Ovary (tissue), 9 donors: ENCODE results near the gene AMOT. TPM values are rescaled to one million over a fixed set of nuclear protein-coding genes. Genes with fewer than 3 reads are reported as not detected.

Source experiments
- DNase-seq, 5 donors: peaks; one replicate each; pipeline ENCODE4 v3.0.0-alpha.2; 2019 to 2020
- H3K27ac ChIP-seq, 2 donors: fragments of 200-600 bp; one replicate each; pipeline versions ENCODE4 v1.5.1 to v1.8.0; 2019 to 2022
- H3K27me3 ChIP-seq: fragments of 200-600 bp; one replicate; pipeline ENCODE4 v1.8.0; 2022
- H3K36me3 ChIP-seq: fragments of 200-600 bp; sonication (generic); one replicate; pipeline ENCODE4 v1.5.1; 2019
- H3K4me1 ChIP-seq: one replicate; pipeline ENCODE4 v1.8.1; 2013; ENCODE audit warnings: mild to moderate bottlenecking, moderate library complexity; ENCODE audit not compliant: insufficient read depth
- H3K4me3 ChIP-seq: fragments of 200-600 bp; sonication (generic); one replicate; pipeline ENCODE4 v1.5.1; 2017
- H3K9me3 ChIP-seq, 2 donors: fragments of 200-600 bp in 1 of 2; sonication (generic) in 1 of 2; one replicate each; pipeline versions ENCODE4 v1.5.1 to v1.8.1; 2013 to 2019; ENCODE audit warnings: mild to moderate bottlenecking in 1 of 2, moderate library complexity in 1 of 2
- EP300 ChIP-seq: sonication (generic); formaldehyde crosslinking; IDR thresholded peaks from one replicate; pipeline ENCODE4 v1.6.1; 2017; ENCODE audit warnings: antibody characterized with exemption
- POLR2A ChIP-seq: fragments of 450-650 bp; IDR thresholded peaks from one replicate; pipeline ENCODE4 v1.6.1; 2017; ENCODE audit warnings: antibody characterized with exemption, mild to moderate bottlenecking, moderate library complexity
- WGBS, 3 donors: extraction: QIAGEN DNeasy Blood & Tissue Kit in 1 of 3; methylation state at CpG; one replicate each; pipeline versions ENCODE4 v1.1.5 to v1.1.7; 2013 to 2017; 5-methylcytosine and 5-hydroxymethylcytosine counted together
- intact Hi-C, 4 donors: fragments of 100-400 bp; cut with DNase I; formaldehyde crosslinking; loops; one replicate each; pipeline versions ENCODE4 v1.11.0 to v1.15.1; 2022 to 2023
- polyA plus RNA-seq, 2 donors: library from polyadenylated mRNA; stranded (reverse); fragments of 200-250 nt in 1 of 2; fragments of 350-450 nt in 1 of 2; fragmentation: Illumina TruSeq in 1 of 2; extraction: RNeasy Lipid Tissue Mini Kit (QIAGEN cat#74804) in 1 of 2; gene quantifications; one replicate each; pipeline ENCODE4 v1.2.3, GENCODE V29; 2013 to 2014
- total RNA-seq, 7 donors: library from RNA; depleted of rRNA in 2 of 7; stranded (reverse); fragments of >200 nt in 2 of 7; fragmentation: NEBNext Ultra II Directional in 3 of 7; extraction: Animal tissue kit (Norgen Biotek cat#: 25700) in 3 of 7; gene quantifications; one replicate each; pipeline versions ENCODE4 v1.1.0 to v1.2.4, GENCODE V29; 2016 to 2023
- TF ChIP-seq, protein P1 (sequence below), 3 donors: fragments of 450-650 bp in 2 of 3; fragments of 200-600 bp in 1 of 3; IDR thresholded peaks; one replicate each; pipeline versions ENCODE4 v1.5.1 to v1.8.0; 2016 to 2022; ENCODE audit warnings: antibody characterized with exemption in 3 of 3, mild to moderate bottlenecking in 1 of 3
- donor health status: DM: no; HTN: no; CAD: no; lungs with moderate emphysema.
- donor health status: DM: no; HTN: no; CAD: no.
- donor health status: Bipolar disorder and iron deficiency.
- donor health status: DM: yes; HTN: yes; CAD: no.
- donor health status: DM: no; HTN: no; CAD: no.
- donor health status: DM: yes; HTN: yes; CAD: no.

The AMOT gene
- total and polyA plus RNA-seq, 9 donors, result 3.2 to 38.5 (median 16.7) TPM

DNA sequence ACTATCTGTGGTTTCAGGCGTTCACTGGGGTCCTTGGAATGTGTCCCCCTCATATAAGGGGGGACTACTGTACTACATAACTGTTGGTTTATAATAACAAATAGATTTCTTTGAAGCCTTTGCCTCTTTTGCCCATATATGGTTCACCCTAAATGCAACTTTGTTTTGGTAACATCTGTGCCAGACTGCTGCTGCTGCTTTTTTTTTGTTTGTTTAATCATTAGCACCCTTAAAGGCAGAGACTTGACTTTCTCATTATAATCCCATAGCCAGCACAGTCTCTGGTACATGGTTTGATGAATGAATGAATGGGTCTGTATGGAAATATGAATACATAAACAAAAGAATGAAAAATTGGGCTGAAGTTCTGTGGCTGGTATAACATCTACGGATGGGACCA lies 80.7 kb downstream of the AMOT start:
- intact Hi-C loops, result no loop called here
- Histone ChIP-seq H3K4me3 (no peak overlapping the region), H3K4me1 (peaks cover 1% of the 10 kb centered on the region), H3K27ac (no peak overlapping the region), H3K36me3 (no peaks in the 10 kb centered on the region), H3K27me3 (no peaks in the 10 kb centered on the region), H3K9me3 (no peaks in the 10 kb centered on the region)
- DNase-seq, result no peak
- TF ChIP-seq, protein P1, sequence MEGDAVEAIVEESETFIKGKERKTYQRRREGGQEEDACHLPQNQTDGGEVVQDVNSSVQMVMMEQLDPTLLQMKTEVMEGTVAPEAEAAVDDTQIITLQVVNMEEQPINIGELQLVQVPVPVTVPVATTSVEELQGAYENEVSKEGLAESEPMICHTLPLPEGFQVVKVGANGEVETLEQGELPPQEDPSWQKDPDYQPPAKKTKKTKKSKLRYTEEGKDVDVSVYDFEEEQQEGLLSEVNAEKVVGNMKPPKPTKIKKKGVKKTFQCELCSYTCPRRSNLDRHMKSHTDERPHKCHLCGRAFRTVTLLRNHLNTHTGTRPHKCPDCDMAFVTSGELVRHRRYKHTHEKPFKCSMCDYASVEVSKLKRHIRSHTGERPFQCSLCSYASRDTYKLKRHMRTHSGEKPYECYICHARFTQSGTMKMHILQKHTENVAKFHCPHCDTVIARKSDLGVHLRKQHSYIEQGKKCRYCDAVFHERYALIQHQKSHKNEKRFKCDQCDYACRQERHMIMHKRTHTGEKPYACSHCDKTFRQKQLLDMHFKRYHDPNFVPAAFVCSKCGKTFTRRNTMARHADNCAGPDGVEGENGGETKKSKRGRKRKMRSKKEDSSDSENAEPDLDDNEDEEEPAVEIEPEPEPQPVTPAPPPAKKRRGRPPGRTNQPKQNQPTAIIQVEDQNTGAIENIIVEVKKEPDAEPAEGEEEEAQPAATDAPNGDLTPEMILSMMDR (IDR thresholded peaks at IDR 0.05), result no peak
- TF ChIP-seq EP300 (no peak), POLR2A (no peak)
- WGBS, 3 donors, result 47 to 63% (median 47%) methylated on average over 2 of the region's 2 CpGs

DNA sequence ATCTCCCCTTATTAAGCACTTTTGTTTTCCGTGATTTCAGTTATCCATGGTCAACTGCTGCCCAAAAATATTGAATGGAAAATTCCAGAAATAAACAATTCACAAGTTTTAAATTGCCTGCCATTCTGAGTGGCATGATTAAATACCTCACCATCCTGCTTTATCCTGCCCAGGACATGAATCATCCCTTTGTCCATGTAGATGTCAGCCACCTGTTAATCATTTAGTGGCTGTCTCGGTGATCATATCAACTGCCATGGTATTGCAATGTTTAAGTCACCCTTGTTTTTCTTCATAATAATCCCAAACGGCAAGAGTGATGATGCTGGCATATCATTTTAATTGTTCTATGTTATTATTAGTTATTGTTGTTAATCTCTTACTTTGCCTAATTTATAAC lies 81.1 kb downstream of the AMOT start:
- TF ChIP-seq POLR2A (no peak), EP300 (no peak)
- TF ChIP-seq, protein P1 (IDR thresholded peaks at IDR 0.05), result no peak
- no peak for DNase-seq
- no peak overlapping the region for H3K27ac ChIP-seq
- no peaks in the 10 kb centered on the region for H3K27me3 ChIP-seq
- 44 to 58% (median 53%) methylated on average over 3 of the region's 3 CpGs for WGBS, 3 donors
- H3K9me3 ChIP-seq, result no peaks in the 10 kb centered on the region
- peaks cover 1% of the 10 kb centered on the region for H3K4me1 ChIP-seq
- intact Hi-C loops, result no loop called here
- H3K4me3 ChIP-seq, result no peak overlapping the region
- H3K36me3 ChIP-seq, result no peaks in the 10 kb centered on the region

DNA sequence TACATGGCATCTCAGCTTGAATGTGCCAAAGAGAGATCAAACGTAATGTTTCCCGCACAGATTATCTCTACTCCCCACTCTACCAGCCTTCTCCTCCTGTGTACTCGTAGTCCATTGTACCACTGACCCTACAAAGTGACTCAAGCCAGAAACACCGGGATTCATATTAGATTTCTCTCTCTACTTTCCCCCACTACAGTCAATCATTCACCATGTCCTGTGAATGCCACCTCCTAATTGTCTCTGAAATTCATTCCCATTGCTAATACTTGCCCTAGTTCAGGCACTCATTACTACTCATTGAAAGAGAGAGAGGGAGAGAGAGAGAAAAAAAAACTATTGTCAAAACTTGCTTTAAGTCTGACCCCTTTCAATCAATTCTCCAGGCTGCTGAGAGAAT lies 82.7 kb downstream of the AMOT start:
- TF ChIP-seq EP300 (no peak), POLR2A (no peak)
- TF ChIP-seq, protein P1 (IDR thresholded peaks at IDR 0.05), result no peak
- peaks cover 1% of the 10 kb centered on the region for H3K4me1 ChIP-seq
- H3K27ac ChIP-seq, result no peak overlapping the region
- no peak for DNase-seq
- H3K9me3 ChIP-seq, result no peaks in the 10 kb centered on the region
- no peaks in the 10 kb centered on the region for H3K36me3 ChIP-seq
- 69 to 85% (median 79%) methylated on average over 4 of the region's 4 CpGs for WGBS, 3 donors
- no peak overlapping the region for H3K4me3 ChIP-seq
- intact Hi-C loops, result no loop called here
- H3K27me3 ChIP-seq, result no peaks in the 10 kb centered on the region

DNA sequence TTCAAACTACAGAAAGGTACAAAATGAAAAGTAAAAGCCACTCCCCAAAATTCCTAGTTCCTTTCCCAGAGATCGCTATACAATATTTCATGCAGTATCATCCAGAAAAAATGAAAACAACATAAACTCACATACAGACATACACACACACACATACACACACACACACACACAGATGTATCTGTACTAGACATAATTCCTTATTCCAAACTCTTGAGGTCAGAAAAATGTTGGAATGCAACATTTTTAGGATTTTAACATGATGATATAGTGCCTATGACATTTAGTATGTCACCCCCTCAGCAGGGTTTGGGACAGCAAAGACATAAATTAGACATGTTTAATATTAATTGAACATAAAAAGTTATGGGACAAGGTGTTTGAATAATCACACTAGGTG lies 87.5 kb downstream of the AMOT start:
- Histone ChIP-seq H3K4me3 (no peak overlapping the region), H3K36me3 (no peaks in the 10 kb centered on the region), H3K27ac (no peak overlapping the region), H3K9me3 (no peaks in the 10 kb centered on the region), H3K27me3 (no peaks in the 10 kb centered on the region), H3K4me1 (no peaks in the 10 kb centered on the region)
- no peak for DNase-seq
- 73 to 78% (median 76%) methylated on average over 1 of the region's 1 CpG for WGBS, 3 donors
- no peak for TF ChIP-seq POLR2A
- TF ChIP-seq EP300, result no peak
- TF ChIP-seq, protein P1 (IDR thresholded peaks at IDR 0.05), result no peak
- intact Hi-C loops, result no loop called here

GRCh38 chrX:112751076-112751475 lies 89.6 kb downstream of the AMOT start:
- TF ChIP-seq POLR2A (no peak), EP300 (no peak)
- TF ChIP-seq, protein P1 (IDR thresholded peaks at IDR 0.05), result no peak
- no peaks in the 10 kb centered on the region for H3K4me1 ChIP-seq
- H3K27ac ChIP-seq, result no peak overlapping the region
- no peaks in the 10 kb centered on the region for H3K36me3 ChIP-seq
- no peaks in the 10 kb centered on the region for H3K9me3 ChIP-seq
- DNase-seq, result no peak
- no peak overlapping the region for H3K4me3 ChIP-seq
- 61 to 70% (median 67%) methylated on average over 2 of the region's 2 CpGs for WGBS, 3 donors
- intact Hi-C loops, result no loop called here
- H3K27me3 ChIP-seq, result no peaks in the 10 kb centered on the region
